ENCODE measurements around the gene LCN6. TPM values are rescaled to one million over a fixed set of nuclear protein-coding genes. Genes with fewer than 3 reads are reported as not detected.
"Not testable (repeated sequence)": the region's sequence is repeated elsewhere in the genome, so short reads cannot be mapped to it uniquely, and the experiment has no call there.

The LCN6 gene
- total RNA-seq, 4 donors from 2014 or later = 6.3 to 7.3 TPM; not detected in 2

DNA sequence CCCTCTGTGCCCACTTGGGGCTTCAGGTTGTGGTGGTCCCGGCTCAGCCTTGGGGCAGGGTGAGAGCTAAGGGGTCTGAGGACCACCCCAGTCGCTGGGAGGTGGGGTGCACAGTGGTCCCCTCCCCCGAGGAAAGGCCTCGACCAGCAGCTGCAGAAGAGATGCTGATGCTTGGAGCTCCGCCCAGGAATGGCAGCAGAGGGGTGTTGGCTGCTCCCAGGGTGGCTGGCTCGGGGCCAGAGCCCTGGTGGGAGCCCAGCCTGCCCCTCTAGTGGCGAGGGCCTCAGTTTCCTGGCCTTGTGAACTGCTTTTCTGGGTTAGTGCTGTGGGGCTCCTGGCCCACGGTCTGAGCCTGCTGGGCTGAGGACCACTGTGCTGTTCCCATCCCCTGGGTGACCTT, 34.8 kb downstream of the LCN6 start:
- intact Hi-C loops (cut with DNase I; ENCODE audit: low total_unique reads) = no loop called here
- no peak overlapping the region for H3K4me3 ChIP-seq (ENCODE audit: low read depth, poor library complexity, severe bottlenecking)
- no peak for DNase-seq (ENCODE audit: low spot score in 2 of 2)
- WGBS, 2 donors = 47 to 58% methylated on average over 7 to 8 of the region's 8 CpGs
- TF ChIP-seq, protein P1, sequence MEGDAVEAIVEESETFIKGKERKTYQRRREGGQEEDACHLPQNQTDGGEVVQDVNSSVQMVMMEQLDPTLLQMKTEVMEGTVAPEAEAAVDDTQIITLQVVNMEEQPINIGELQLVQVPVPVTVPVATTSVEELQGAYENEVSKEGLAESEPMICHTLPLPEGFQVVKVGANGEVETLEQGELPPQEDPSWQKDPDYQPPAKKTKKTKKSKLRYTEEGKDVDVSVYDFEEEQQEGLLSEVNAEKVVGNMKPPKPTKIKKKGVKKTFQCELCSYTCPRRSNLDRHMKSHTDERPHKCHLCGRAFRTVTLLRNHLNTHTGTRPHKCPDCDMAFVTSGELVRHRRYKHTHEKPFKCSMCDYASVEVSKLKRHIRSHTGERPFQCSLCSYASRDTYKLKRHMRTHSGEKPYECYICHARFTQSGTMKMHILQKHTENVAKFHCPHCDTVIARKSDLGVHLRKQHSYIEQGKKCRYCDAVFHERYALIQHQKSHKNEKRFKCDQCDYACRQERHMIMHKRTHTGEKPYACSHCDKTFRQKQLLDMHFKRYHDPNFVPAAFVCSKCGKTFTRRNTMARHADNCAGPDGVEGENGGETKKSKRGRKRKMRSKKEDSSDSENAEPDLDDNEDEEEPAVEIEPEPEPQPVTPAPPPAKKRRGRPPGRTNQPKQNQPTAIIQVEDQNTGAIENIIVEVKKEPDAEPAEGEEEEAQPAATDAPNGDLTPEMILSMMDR (IDR thresholded peaks at IDR 0.05) = no peak
- TF ChIP-seq POLR2A (IDR thresholded peaks at IDR 0.05) = no peak

DNA sequence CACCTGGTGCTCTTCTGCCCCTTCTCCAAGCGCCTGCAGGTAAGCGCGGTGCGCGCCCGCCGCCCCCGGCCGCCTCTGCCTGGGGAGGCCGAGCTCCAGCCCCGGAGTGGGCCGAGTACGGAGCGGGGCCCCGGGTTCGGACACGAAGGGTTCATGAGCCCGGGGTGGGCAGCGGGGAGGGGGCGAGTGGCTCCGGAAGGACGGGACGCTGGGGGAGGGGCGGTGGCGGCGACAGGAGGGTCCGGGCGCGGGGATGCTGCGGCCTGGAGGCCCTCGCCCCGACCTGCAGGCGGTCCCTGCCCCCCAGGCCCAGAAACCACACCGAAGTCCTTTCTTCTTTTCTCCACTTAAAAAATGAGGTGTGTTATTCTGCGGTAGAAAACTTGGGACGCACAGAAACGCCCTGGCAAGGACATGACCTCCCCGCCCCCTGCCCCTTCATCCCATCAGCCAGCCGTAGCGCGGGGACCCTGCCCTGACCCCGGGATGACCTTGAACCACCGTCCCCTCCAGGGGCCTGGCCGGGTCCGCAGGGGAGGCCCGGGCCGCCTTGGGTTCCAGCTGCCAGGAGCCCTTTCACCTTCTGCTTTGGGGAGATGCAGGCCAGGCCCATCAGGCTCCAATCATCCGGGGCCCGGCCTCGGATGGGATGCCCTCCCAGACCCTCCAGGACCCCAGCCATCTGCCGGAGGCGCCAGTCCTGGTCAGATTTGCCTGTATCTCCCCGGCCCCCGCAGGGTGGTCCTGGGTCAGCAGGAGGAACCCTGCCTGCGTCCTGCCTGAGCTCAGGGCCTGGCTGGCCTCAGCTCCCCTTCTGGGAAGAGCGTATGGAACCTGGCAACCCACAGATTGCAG, 35.4 kb downstream of the LCN6 start:
- 10 to 21% methylated on average over 30 to 55 of the region's 56 CpGs for WGBS, 2 donors
- intact Hi-C loops (cut with DNase I; ENCODE audit: low total_unique reads) = no loop called here
- DNase-seq (ENCODE audit: low spot score in 2 of 2) = no peak
- TF ChIP-seq, protein P1 (IDR thresholded peaks at IDR 0.05) = no peak
- no peak for TF ChIP-seq POLR2A (IDR thresholded peaks at IDR 0.05)
- H3K4me3 ChIP-seq (ENCODE audit: low read depth, poor library complexity, severe bottlenecking) = no peak overlapping the region

DNA sequence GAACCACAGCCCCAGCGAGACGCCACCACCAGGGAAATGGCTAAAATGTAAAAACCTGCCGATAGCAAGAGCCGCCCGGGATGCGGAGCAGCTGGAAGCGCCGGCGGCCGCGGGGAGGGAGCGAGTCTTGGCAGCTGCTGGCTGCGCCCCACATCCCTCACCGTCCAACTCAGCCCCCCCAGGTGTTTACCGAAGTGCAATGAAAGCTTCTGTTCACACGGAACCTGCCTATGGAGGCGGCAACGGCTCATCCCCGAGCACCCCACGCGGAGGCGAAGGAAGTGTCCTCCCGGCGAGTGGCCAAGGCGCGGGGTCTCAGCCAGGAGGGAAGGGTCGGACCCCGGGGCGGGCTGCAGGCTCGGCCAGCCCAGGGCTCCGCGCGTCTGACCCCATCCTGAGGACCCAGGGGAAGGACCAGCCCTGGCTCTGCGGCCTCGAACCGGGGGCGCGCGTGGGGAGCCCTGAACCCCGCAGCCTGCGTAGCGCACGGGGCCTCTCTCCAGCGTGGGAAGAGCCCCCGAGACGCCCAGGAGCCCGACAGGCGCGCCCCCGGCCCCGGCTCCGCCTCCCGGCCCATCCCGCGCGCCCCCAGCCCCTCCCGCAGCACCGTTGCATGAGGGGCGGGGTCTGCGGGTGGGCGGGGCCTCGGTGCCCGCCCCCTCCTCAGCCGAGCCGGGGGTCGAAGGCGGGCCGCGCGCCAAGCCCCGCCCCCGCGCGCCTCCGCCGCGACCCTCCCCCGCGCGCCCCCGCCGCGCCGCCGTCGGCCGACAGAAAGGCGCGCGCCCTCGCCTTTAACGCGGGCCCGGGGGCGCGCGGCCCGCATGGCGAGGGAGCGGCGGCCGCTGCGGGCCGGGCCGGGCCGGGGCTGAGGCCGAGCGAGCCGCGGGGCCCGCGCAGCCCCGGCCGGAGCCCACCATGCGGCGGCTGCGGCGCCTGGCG, 36.3 kb downstream of the LCN6 start, which contains the start of gene DIPK1B:
DIPK1B (plus strand) TSS at position 822 of the 939 bp plus-strand sequence; CDS start at position 916, 94 bp downstream.
- intact Hi-C loops (cut with DNase I; ENCODE audit: low total_unique reads) = no loop called here
- H3K4me3 ChIP-seq (ENCODE audit: low read depth, poor library complexity, severe bottlenecking) = no peak within 1 kb of the TSS
- no peak for DNase-seq (ENCODE audit: low spot score in 2 of 2)
- TF ChIP-seq, protein P1 (IDR thresholded peaks at IDR 0.05) = no peak
- TF ChIP-seq POLR2A (IDR thresholded peaks at IDR 0.05) = no peak
- 2% methylated on average over 45 to 53 of the region's 119 CpGs for WGBS, 2 donors

DNA sequence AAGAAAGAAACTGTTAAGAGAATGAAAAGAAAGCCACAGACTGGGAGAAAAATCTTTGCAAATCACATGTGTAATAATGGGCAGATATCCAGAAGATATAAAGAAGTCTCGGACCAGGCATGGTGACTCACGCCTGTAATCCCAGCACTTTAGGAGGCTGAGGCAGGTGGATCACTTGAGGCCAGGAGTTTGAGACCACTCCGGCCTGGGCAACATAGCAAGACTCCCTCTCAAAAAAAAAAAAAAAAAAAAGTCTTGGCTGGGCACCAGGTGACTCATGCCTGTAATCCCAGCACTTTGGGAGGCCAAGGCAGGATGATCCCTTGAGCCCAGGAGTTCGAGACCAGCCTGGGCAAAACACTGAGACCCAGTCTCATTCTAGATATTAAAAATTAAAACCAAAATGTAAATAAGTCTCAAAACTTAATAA, 37.1 kb downstream of the LCN6 start:
- H3K4me3 ChIP-seq (ENCODE audit: low read depth, poor library complexity, severe bottlenecking); DNase-seq (ENCODE audit: low spot score in 2 of 2); intact Hi-C loops (cut with DNase I; ENCODE audit: low total_unique reads): not testable (repeated sequence)
- 21 to 23% methylated on average over 4 of the region's 4 CpGs for WGBS, 2 donors

DNA sequence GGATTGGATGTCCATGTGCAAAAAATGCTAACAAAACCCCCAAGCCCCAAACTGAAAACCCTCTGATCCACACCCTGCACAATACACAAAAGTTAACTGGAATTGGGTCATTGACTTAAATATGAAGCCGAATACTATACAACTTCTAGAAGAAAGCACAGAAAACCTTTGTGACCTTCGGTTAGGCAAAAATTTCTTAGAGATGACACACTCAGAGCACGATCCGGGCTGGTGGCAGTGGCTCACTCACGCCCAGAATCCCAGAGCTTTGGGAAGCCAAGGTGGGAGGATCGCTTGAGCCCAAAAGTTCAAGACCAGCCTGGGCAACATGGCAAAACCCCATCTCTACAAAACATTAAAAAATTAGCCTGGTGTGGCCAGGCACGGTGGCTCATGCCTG, 37.8 kb downstream of the LCN6 start:
- intact Hi-C loops (cut with DNase I; ENCODE audit: low total_unique reads) = no loop called here
- no peak overlapping the region for H3K4me3 ChIP-seq (ENCODE audit: low read depth, poor library complexity, severe bottlenecking)
- TF ChIP-seq, protein P1 (IDR thresholded peaks at IDR 0.05) = no peak
- no peak for TF ChIP-seq POLR2A (IDR thresholded peaks at IDR 0.05)
- DNase-seq (ENCODE audit: low spot score in 2 of 2) = no peak
- WGBS, 2 donors = 79 to 84% methylated on average over 7 of the region's 7 CpGs
